ENCODE data around the gene PRODH2.

PRODH2 gene

DNA sequence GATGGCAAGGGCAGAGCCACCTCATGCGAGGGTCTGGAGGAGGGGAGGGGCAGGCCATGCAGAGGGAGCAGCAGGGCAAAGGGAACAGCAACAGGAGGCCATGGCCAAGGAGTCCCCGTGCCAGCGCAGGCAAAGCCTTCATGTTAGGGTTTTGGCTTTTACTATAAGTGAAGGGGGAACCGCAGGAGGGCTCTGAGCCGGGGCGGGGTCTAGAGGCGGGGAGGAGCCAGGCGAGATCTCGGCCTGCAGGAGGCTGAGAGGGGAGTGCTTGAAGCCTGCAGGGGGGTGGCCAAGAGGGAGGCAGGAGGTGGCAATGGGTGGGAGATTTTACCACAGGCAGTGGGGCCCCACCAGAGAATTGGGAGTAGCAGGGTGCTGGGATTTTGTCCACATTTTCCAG lies 31.0 kb downstream of the PRODH2 start:
- Histone ChIP-seq H3K27ac (no peak overlapping the region), H3K79me2 (ENCODE audit: insufficient read depth, low read depth) (0 out of 2 replicates have a peak, but pooled peaks cover 2% of the 10 kb centered on the region), H4K20me1 (ENCODE audit: insufficient read depth) (no peaks in the 10 kb centered on the region), H3K4me1 (ENCODE audit: low read depth, poor library complexity, severe bottlenecking) (no peaks in the 10 kb centered on the region), H3K9ac (no peak overlapping the region), H3K4me3 (IDR thresholded peaks at IDR 0.05; ENCODE audit: insufficient read depth, low read depth, low read length) (no peak overlapping the region), H3K27me3 (ENCODE audit: insufficient read depth, low read depth) (no peaks in the 10 kb centered on the region), H3K4me2 (no peak overlapping the region), H2AFZ (ENCODE audit: low read depth) (no peak overlapping the region), H3K36me3 (ENCODE audit: insufficient read depth) (no peaks in the 10 kb centered on the region)
- TF ChIP-seq, protein P1, sequence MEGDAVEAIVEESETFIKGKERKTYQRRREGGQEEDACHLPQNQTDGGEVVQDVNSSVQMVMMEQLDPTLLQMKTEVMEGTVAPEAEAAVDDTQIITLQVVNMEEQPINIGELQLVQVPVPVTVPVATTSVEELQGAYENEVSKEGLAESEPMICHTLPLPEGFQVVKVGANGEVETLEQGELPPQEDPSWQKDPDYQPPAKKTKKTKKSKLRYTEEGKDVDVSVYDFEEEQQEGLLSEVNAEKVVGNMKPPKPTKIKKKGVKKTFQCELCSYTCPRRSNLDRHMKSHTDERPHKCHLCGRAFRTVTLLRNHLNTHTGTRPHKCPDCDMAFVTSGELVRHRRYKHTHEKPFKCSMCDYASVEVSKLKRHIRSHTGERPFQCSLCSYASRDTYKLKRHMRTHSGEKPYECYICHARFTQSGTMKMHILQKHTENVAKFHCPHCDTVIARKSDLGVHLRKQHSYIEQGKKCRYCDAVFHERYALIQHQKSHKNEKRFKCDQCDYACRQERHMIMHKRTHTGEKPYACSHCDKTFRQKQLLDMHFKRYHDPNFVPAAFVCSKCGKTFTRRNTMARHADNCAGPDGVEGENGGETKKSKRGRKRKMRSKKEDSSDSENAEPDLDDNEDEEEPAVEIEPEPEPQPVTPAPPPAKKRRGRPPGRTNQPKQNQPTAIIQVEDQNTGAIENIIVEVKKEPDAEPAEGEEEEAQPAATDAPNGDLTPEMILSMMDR (conservative IDR thresholded peaks at IDR 0.05; ENCODE audit: low read depth, low read length): no peak

DNA sequence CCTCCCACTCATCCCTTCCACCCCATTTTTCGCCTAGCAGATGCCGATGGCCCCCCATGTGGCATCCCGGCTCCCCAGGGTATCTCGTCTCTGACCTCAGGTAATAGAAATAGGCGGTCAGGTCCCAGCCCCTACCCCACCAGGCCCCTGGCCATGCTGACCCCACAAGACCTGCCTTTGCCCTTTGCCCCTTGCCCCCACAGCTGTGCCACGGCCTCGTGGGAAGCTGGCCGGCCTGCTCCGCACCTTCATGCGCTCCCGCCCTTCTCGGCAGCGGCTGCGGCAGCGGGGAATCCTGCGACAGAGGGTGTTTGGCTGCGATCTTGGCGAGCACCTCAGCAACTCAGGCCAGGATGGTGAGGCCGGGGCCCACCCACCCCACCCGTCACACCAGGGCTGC lies 31.9 kb downstream of the PRODH2 start:
- Histone ChIP-seq H3K27me3 (ENCODE audit: insufficient read depth, low read depth) (no peaks in the 10 kb centered on the region), H3K4me2 (no peak overlapping the region), H3K36me3 (ENCODE audit: insufficient read depth) (no peaks in the 10 kb centered on the region), H2AFZ (ENCODE audit: low read depth) (no peak overlapping the region), H3K27ac (no peak overlapping the region), H3K4me3 (IDR thresholded peaks at IDR 0.05; ENCODE audit: insufficient read depth, low read depth, low read length) (no peak overlapping the region), H3K4me1 (ENCODE audit: low read depth, poor library complexity, severe bottlenecking) (peaks cover 7% of the 10 kb centered on the region), H4K20me1 (ENCODE audit: insufficient read depth) (no peaks in the 10 kb centered on the region), H3K79me2 (ENCODE audit: insufficient read depth, low read depth) (0 out of 2 replicates have a peak, but pooled peaks cover 8% of the 10 kb centered on the region), H3K9ac (no peak overlapping the region)
- TF ChIP-seq, protein P1 (conservative IDR thresholded peaks at IDR 0.05; ENCODE audit: low read depth, low read length): no peak

DNA sequence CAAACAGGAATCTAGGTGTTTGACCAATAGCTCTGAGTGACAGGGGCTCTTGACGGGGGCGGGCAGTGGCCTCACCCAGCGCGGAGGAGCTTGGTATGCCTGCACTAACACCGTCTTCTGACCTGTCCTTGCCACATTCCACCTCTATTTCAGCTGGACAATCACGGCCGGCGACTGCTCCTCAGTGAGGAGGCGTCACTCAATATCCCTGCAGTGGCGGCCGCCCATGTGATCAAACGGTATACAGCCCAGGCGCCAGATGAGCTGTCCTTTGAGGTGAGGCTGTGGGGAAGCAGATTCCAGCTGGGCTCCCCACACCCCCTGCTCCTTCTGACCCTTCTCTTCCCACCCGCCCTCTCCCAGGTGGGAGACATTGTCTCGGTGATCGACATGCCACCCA lies 32.6 kb downstream of the PRODH2 start:
- H3K4me3 ChIP-seq (IDR thresholded peaks at IDR 0.05; ENCODE audit: insufficient read depth, low read depth, low read length): no peak overlapping the region
- H3K4me2 ChIP-seq: no peak overlapping the region
- no peaks in the 10 kb centered on the region for H4K20me1 ChIP-seq (ENCODE audit: insufficient read depth)
- TF ChIP-seq, protein P1 (conservative IDR thresholded peaks at IDR 0.05; ENCODE audit: low read depth, low read length): no peak
- H3K36me3 ChIP-seq (ENCODE audit: insufficient read depth): no peaks in the 10 kb centered on the region
- no peak overlapping the region for H3K9ac ChIP-seq
- no peaks in the 10 kb centered on the region for H3K27me3 ChIP-seq (ENCODE audit: insufficient read depth, low read depth)
- peaks cover 7% of the 10 kb centered on the region for H3K4me1 ChIP-seq (ENCODE audit: low read depth, poor library complexity, severe bottlenecking)
- H2AFZ ChIP-seq (ENCODE audit: low read depth): no peak overlapping the region
- no peak overlapping the region for H3K27ac ChIP-seq
- H3K79me2 ChIP-seq (ENCODE audit: insufficient read depth, low read depth): 0 out of 2 replicates have a peak, but pooled peaks cover 8% of the 10 kb centered on the region

DNA sequence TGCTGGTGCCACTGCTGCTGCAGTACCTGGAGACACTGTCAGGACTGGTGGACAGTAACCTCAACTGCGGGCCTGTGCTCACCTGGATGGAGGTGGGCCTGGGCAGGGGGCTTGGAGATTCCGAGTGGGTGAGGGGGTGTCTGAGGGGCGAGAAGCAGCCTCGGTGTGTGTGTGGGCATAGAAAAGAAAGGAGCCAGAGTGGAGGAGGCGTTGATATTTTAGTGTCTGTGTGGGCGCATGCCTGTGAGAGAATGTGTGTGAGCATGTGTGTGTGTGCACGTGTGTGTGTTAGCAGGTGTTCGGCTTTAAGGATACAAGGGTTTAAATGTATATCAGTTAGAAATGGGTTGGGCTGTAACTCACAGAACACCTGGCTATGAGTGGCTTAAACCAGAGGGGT lies 33.6 kb downstream of the PRODH2 start:
- H3K36me3 ChIP-seq (ENCODE audit: insufficient read depth): no peaks in the 10 kb centered on the region

More for the DNA sequence above, 33.6 kb downstream of the PRODH2 start:
- Histone ChIP-seq H3K27me3 (ENCODE audit: insufficient read depth, low read depth) (no peaks in the 10 kb centered on the region), H3K27ac (no peak overlapping the region), H3K4me1 (ENCODE audit: low read depth, poor library complexity, severe bottlenecking) (peaks cover 10% of the 10 kb centered on the region), H3K4me3 (IDR thresholded peaks at IDR 0.05; ENCODE audit: insufficient read depth, low read depth, low read length) (no peak overlapping the region), H3K9ac (no peak overlapping the region), H3K79me2 (ENCODE audit: insufficient read depth, low read depth) (0 out of 2 replicates have a peak, but pooled peaks cover 8% of the 10 kb centered on the region), H3K4me2 (no peak overlapping the region), H4K20me1 (ENCODE audit: insufficient read depth) (no peaks in the 10 kb centered on the region), H2AFZ (ENCODE audit: low read depth) (no peak overlapping the region)
- TF ChIP-seq, protein P1 (conservative IDR thresholded peaks at IDR 0.05; ENCODE audit: low read depth, low read length): no peak
